ACC112 (cell line): ENCODE measurements around the gene CYP46A1.
"Not testable (repeated sequence)": the region's sequence is repeated elsewhere in the genome, so short reads cannot be mapped to it uniquely, and the experiment has no call there.

ENCODE experiments used
- H2AFZ ChIP-seq: fragments of 200-600 bp; sonication (generic); one replicate; pipeline ENCODE4 v1.6.0; 2017; ENCODE audit warnings: antibody characterized with exemption, low read length; ENCODE audit not compliant: unreplicated experiment
- H3K27ac ChIP-seq: fragments of 200-600 bp; sonication (generic); 2 replicates; pipeline ENCODE4 v1.5.1; 2014; ENCODE audit warnings: low read depth, mild to moderate bottlenecking, antibody characterized with exemption, low read length, moderate library complexity
- H3K27me3 ChIP-seq: fragments of 200-600 bp; sonication (generic); 2 replicates; pipeline ENCODE4 v1.6.1; 2014; ENCODE audit warnings: mild to moderate bottlenecking, antibody characterized with exemption, low read length, moderate library complexity, mixed read lengths; ENCODE audit not compliant: insufficient read depth
- H3K36me3 ChIP-seq: fragments of 200-600 bp; sonication (generic); 2 replicates; pipeline ENCODE4 v1.6.1; 2016; ENCODE audit warnings: mild to moderate bottlenecking, antibody characterized with exemption, low read length, moderate library complexity, mixed read lengths; ENCODE audit not compliant: insufficient read depth
- H3K4me1 ChIP-seq: fragments of 200-600 bp; sonication (generic); one replicate; pipeline ENCODE4 v1.6.1; 2016; ENCODE audit warnings: low read length, mixed read lengths; ENCODE audit not compliant: insufficient read depth, unreplicated experiment, control insufficient read depth
- H3K4me3 ChIP-seq: fragments of 200-600 bp; sonication (generic); 2 replicates; pipeline ENCODE4 v1.5.1; 2014; ENCODE audit warnings: mild to moderate bottlenecking, low read depth, low read length
- H3K79me2 ChIP-seq: fragments of 200-600 bp; sonication (generic); one replicate; pipeline ENCODE4 v1.6.0; 2016; ENCODE audit warnings: low read length; ENCODE audit not compliant: control insufficient read depth, unreplicated experiment, insufficient read depth

CYP46A1 gene

DNA sequence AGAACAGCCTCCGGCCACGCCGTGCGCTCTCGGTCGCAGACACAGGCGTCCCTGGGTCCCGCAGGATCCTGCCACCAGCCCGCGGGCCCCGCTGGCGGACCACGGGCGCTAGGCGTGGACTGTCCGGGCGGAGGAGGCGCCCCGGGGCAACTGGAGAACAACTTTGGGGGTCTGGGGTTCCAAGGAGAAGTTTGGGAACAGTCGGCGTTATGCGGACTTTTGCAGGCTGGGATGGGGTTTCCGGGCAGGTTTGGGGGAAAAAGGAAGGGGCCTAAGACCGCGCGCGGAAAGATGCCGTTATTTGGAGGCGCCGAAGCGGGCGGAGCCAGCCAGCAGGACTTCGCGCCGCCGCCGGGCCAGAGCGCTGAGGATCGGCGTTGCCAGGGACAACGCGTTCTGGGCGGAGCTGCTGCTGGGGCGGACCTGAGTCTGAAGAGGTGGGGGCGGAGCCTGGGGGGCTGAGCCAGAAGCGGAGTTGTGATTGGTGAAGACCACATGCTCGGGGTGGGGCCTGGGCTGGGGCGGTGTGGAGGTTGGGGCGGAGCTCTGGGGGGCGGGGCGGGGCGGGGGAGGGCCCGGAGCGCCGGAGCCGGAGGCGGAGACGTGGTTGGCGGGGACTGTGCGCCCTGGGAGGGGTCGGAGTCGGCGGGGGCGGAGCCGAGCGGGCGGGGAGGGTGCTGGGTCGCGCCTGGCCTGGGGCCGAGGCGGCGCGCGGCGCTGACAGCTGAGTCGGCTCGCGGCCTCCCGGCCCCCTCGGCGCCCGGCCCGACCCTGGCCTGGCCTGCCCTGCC, at the start of gene CYP46A1:
TSS of gene CYP46A1 (plus strand) at position 680 of the 791 bp plus-strand sequence. CDS start 120 bp downstream, outside the sequence.
- H2AFZ ChIP-seq = peak within 1 kb of the TSS; percentile 84
- H3K4me3 ChIP-seq = peak within 1 kb of the TSS; percentile 89
- H3K27ac ChIP-seq = peak within 1 kb of the TSS; percentile 63

DNA sequence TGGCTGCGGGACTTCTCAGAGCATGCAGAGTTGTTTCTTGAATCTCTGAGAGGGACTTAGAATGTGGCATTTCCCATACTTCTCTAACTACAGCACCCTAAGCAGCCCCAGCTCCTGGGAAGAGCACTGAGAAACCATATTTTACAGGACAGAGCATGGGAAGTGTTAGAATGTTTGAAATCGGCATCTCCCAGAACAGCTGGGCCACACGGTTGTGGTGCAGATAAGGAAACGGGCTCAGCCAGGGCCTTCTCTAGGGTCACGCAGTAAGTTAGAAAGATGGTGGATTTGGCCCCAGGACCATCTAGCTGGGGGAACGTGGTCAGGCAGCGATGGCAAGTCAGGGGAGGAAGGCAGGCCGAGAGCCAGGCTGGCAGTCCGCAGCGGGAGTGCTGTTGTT, 49.7 kb upstream of the CYP46A1 start:
- H3K4me1 ChIP-seq = no peaks in the 10 kb centered on the region
- H3K27ac ChIP-seq = no peak overlapping the region
- no peak overlapping the region for H2AFZ ChIP-seq
- H3K36me3 ChIP-seq = no peaks in the 10 kb centered on the region
- H3K4me3 ChIP-seq = no peak overlapping the region
- no peaks in the 10 kb centered on the region for H3K79me2 ChIP-seq
- H3K27me3 ChIP-seq = no peaks in the 10 kb centered on the region

More for the DNA sequence above, at the start of gene CYP46A1:
- H3K79me2 ChIP-seq = no peaks in the 10 kb centered on the region
- no peaks in the 10 kb centered on the region for H3K4me1 ChIP-seq
- H3K27me3 ChIP-seq = peaks cover 23% of the 10 kb centered on the region
- H3K36me3 ChIP-seq = no peaks in the 10 kb centered on the region

DNA sequence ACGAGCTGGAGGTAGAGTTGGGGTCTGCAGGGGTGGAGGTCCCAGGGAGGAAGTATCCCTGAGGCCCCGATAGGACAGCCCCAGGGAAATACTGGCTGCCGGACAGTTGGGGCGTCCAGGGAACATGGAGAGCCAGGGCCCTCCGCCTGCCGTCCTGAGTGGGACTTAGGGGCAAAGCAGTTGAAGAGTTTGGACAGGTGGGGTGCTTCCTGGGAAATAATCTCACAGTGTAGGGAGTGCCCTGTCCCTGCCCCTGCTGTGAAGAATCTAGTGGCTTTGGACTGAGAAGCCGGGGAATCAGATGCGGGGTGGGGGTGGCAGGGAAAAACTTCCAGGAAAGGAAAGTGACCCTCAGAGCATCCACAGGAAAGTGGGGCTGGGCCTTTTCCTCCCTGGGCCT, 49.0 kb upstream of the CYP46A1 start:
- Histone ChIP-seq H3K4me3 (no peak overlapping the region), H3K27ac (no peak overlapping the region), H3K79me2 (no peaks in the 10 kb centered on the region), H2AFZ (no peak overlapping the region), H3K4me1 (no peaks in the 10 kb centered on the region), H3K27me3 (no peaks in the 10 kb centered on the region), H3K36me3 (no peaks in the 10 kb centered on the region)

DNA sequence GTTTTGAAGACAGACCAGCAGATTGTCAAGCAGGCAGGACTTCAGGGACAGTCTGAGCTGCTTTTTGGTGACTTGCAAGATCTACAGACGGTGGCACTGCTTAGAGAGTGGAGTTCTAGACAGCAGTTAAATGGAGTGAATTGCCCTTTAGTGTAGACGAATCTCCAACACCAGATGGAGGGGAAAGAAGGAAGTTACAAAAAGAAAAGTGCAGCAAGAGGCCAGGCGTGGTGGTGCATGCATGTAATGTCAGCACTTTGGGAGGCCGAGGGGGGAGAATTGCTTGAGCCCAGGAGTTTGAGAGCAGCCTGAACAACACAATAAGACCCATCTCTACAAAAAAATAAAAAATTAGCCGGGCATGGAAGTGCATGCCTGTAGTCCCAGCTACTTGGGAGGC, 47.6 kb upstream of the CYP46A1 start:
- Histone ChIP-seq H3K4me3 (no peak overlapping the region), H2AFZ (no peak overlapping the region), H3K27me3 (no peaks in the 10 kb centered on the region), H3K36me3 (no peaks in the 10 kb centered on the region), H3K27ac (no peak overlapping the region), H3K79me2 (no peaks in the 10 kb centered on the region), H3K4me1 (no peaks in the 10 kb centered on the region)

DNA sequence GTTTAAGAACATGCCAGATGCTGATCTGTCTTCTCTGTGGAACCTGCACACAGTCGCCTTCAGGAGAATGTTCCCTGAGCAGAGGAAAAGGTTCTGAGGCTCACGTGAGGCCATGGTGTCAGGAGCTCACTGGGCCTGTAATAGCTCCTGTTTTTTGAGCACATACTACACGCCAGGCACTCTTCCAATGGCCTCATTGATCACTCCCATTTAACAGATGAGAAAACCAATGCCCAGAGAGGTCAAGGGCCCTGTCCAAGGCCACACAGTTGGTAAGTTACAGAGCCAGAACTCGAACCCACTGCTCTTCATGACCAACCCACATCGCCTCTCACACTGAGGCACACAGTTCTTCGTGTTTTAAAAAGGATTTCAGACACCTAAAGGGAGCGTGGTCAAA, 46.5 kb upstream of the CYP46A1 start:
- Histone ChIP-seq H3K36me3 (no peaks in the 10 kb centered on the region), H3K4me3 (no peak overlapping the region), H3K27ac (no peak overlapping the region), H3K27me3 (no peaks in the 10 kb centered on the region), H3K79me2 (no peaks in the 10 kb centered on the region), H2AFZ (no peak overlapping the region), H3K4me1 (no peaks in the 10 kb centered on the region)

DNA sequence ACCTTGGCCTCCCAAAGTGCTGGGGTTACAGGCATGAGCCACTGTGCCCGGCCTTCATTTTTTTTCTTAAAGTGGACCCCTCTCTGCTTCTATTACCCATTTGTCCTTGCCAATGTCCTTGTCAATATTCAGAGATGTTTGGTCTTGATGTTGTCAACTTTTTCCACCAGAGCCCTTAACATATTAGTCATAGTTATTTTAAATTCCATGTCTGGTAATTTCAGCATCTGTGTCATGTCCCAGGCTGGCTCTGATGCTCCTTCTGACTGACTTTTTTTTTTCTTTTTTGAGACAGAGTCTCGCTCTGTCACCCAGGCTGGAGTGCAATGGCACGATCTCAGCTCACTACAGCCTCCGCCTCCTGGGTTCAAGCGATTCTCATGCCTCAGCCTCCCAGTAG, 41.3 kb upstream of the CYP46A1 start:
- not testable (repeated sequence) for H3K36me3 ChIP-seq, H3K4me3 ChIP-seq, H3K79me2 ChIP-seq, H3K27ac ChIP-seq, H3K27me3 ChIP-seq, H3K4me1 ChIP-seq, H2AFZ ChIP-seq

- Histone ChIP-seq H2AFZ (no peak overlapping the region), H3K36me3 (peaks cover 2% of the 10 kb centered on the region; the same call in 1 of the 2 replicates), H3K27ac (no peak overlapping the region), H3K79me2 (peaks cover 6% of the 10 kb centered on the region), H3K4me1 (peaks cover 7% of the 10 kb centered on the region), H3K4me3 (no peak overlapping the region), H3K27me3 (no peaks in the 10 kb centered on the region)
These were observed 40.8 kb upstream of the CYP46A1 start for GRCh38 chr14:99643343-99643742.

- Histone ChIP-seq H3K27me3 (no peaks in the 10 kb centered on the region), H3K79me2 (peaks cover 6% of the 10 kb centered on the region), H3K36me3 (peaks cover 3% of the 10 kb centered on the region; the same call in 1 of the 2 replicates), H2AFZ (no peak overlapping the region), H3K27ac (no peak overlapping the region), H3K4me3 (peak overlapping the region; percentile 93), H3K4me1 (peaks cover 12% of the 10 kb centered on the region)
These were observed 40.0 kb upstream of the CYP46A1 start for GRCh38 chr14:99644035-99644587.

DNA sequence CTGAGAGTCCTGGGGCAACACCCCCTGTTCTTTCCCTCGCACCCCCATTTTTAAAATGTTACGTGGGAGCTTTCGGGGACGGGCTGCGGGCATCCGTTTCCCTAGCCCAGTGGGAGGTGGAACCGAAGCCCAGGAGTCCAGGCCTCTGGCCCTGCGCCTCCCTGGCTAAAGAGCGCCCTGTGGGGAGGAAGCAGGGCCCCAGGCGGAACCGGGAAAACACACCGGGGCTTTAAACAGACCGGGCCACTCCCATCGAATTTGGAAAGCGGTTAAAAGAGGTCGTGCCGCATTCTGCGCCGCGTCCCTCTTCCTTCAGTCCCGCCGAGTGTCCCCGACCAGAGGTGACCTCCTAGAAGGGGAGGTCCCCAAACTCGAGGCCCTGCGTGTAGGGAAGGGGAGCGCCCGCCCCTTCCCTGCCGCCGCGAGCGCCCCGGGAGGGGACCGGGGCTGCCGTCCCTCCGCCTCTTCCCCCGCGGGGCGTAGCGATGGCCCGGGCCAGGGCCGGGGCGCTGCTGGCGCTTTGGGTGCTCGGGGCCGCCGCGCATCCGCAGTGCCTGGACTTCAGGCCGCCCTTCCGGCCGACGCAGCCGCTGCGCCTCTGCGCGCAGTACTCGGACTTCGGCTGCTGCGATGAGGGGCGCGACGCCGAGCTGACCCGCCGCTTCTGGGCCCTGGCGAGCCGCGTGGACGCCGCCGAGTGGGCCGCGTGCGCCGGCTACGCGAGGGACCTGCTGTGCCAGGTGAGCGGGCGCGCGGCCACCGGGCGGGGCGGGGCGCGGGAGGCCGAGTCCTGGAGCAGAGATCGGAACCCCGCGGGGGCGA, 39.2 kb upstream of the CYP46A1 start, which contains the start of gene HHIPL1:
TSS of gene HHIPL1 (plus strand) at position 407 of the 822 bp plus-strand sequence. CDS start at position 486, 79 bp downstream.
- no peak within 1 kb of the TSS for H3K27ac ChIP-seq
- H3K4me3 ChIP-seq = peak within 1 kb of the TSS; percentile 93
- H3K27me3 ChIP-seq = no peaks in the 10 kb centered on the region
- peak within 1 kb of the TSS; percentile 99 for H2AFZ ChIP-seq
- peaks cover 6% of the 10 kb centered on the region for H3K79me2 ChIP-seq
- peaks cover 3% of the 10 kb centered on the region; the same call in 1 of the 2 replicates for H3K36me3 ChIP-seq
- H3K4me1 ChIP-seq = peaks cover 16% of the 10 kb centered on the region
